H1 (cell line): Measurements from ENCODE around the gene TMEM129. TPM values are rescaled to one million over a fixed set of nuclear protein-coding genes. Genes with fewer than 3 reads are reported as not detected.

ENCODE experiments used
- CTCF ChIA-PET: fragments of 300-600 bp; sonication (Branson Sonifier 250); formaldehyde crosslinking; loops from one replicate; lab custom pipeline; 2021; ENCODE audit not compliant: partially characterized antibody; lab: Charles Lee
- POLR2A ChIA-PET: fragments of 300-600 bp; sonication (Branson Sonifier 250); formaldehyde crosslinking; loops from one replicate; lab custom pipeline; 2021; ENCODE audit warnings: inconsistent platforms; ENCODE audit not compliant: partially characterized antibody; lab: Charles Lee
- DNase-seq, 2 experiments: peaks; one replicate each; pipeline versions ENCODE4 v3.0.0 to v3.0.0-alpha.2; 2010 to 2022; ENCODE audit warnings: low spot score in 2 of 2, low read depth in 1 of 2, mixed read lengths in 1 of 2
- FAIRE-seq: peaks from 2 replicates; lab custom pipeline; 2011; peaks lifted over from hg19 to GRCh38; lab: Jason Lieb, UNC
- H2AFZ ChIP-seq: 2 replicates; pipeline ENCODE4 v1.8.1; 2012; ENCODE audit warnings: low read length, inconsistent platforms
- H2AK5ac ChIP-seq: 2 replicates; pipeline ENCODE4 v1.6.1; 2013; ENCODE audit warnings: low read depth, low read length
- H2BK120ac ChIP-seq: replicated peaks from 2 replicates; pipeline ENCODE3; 2013; ENCODE audit warnings: low read depth, low read length, inconsistent platforms
- H2BK12ac ChIP-seq: 2 replicates; pipeline ENCODE4 v1.6.1; 2013; ENCODE audit warnings: low read depth, low read length
- H2BK15ac ChIP-seq: 2 replicates; pipeline ENCODE4 v1.6.1; 2013; ENCODE audit warnings: low read length
- H2BK20ac ChIP-seq: 2 replicates; pipeline ENCODE4 v1.6.1; 2013; ENCODE audit warnings: low read length
- H2BK5ac ChIP-seq: 2 replicates; pipeline ENCODE4 v1.6.1; 2013; ENCODE audit warnings: low read depth, low read length
- H3K14ac ChIP-seq: 2 replicates; pipeline ENCODE4 v1.6.1; 2013; ENCODE audit warnings: inconsistent platforms; ENCODE audit not compliant: insufficient read length
- H3K18ac ChIP-seq: 2 replicates; pipeline ENCODE4 v1.6.1; 2013; ENCODE audit warnings: low read length; ENCODE audit errors: extremely low read depth
- H3K23ac ChIP-seq: 2 replicates; pipeline ENCODE4 v1.6.1; 2013; ENCODE audit warnings: inconsistent platforms; ENCODE audit not compliant: insufficient read length
- H3K23me2 ChIP-seq: 2 replicates; pipeline ENCODE4 v1.6.1; 2013; ENCODE audit warnings: low read depth, low read length
- H3K27ac ChIP-seq: 2 replicates; pipeline ENCODE4 v1.6.1; 2011; ENCODE audit warnings: low read depth, low read length, inconsistent platforms
- H3K27me3 ChIP-seq, 4 experiments: replicated peaks in 1 of 4; 1 replicate in 1 of 4; 2 replicates in 3 of 4; pipeline versions ENCODE4 v1.6.1 to v1.8.1; 2011 to 2013; ENCODE audit warnings: low read length in 3 of 4, mild to moderate bottlenecking in 3 of 4, inconsistent platforms in 2 of 4, mixed read lengths in 2 of 4, moderate library complexity in 1 of 4; ENCODE audit not compliant: control insufficient read depth in 3 of 4, insufficient read depth in 3 of 4; ENCODE audit errors: extremely low read depth in 1 of 4
- H3K36me3 ChIP-seq, 4 experiments: 2 replicates each; pipeline versions ENCODE4 v1.6.1 to v1.8.1; 2011 to 2013; ENCODE audit warnings: mild to moderate bottlenecking in 4 of 4, low read length in 3 of 4, moderate library complexity in 2 of 4, control low read depth in 1 of 4, inconsistent platforms in 1 of 4; ENCODE audit not compliant: insufficient read depth in 4 of 4, control insufficient read depth in 2 of 4
- H3K4ac ChIP-seq: replicated peaks from 2 replicates; pipeline ENCODE3; 2013; ENCODE audit warnings: low read length, low read depth, mixed read lengths, inconsistent platforms; ENCODE audit not compliant: insufficient read length
- H3K4me1 ChIP-seq, 4 experiments: replicated peaks in 1 of 4; 1 replicate in 1 of 4; 2 replicates in 3 of 4; pipeline versions ENCODE4 v1.6.1 to v1.8.1; 2011 to 2013; ENCODE audit warnings: low read length in 3 of 4, inconsistent platforms in 2 of 4, mixed read lengths in 1 of 4; ENCODE audit not compliant: insufficient read depth in 4 of 4, control insufficient read depth in 3 of 4
- H3K4me2 ChIP-seq, 2 experiments: 2 replicates each; pipeline versions ENCODE4 v1.6.1 to v1.8.1; 2011 to 2013; ENCODE audit warnings: low read depth in 2 of 2, low read length in 2 of 2, control low read depth in 1 of 2, inconsistent platforms in 1 of 2, mild to moderate bottlenecking in 1 of 2; ENCODE audit not compliant: insufficient read depth in 1 of 2
- H3K4me3 ChIP-seq, 4 experiments: fragments of 200-600, 300-600 bp in 1 of 4; sonication (generic), shearing (Covaris generic), sonication (Bioruptor Twin) in 1 of 4; 2 replicates each; pipeline versions ENCODE4 v1.5.1 to v1.8.1; 2011 to 2016; ENCODE audit warnings: low read length in 4 of 4, low read depth in 3 of 4, control low read depth in 2 of 4, inconsistent platforms in 2 of 4, mild to moderate bottlenecking in 2 of 4, mixed read lengths in 1 of 4, moderate library complexity in 1 of 4; ENCODE audit not compliant: insufficient read depth in 2 of 4; ENCODE audit errors: extremely low read depth in 1 of 4
- H3K56ac ChIP-seq: replicated peaks from 2 replicates; pipeline ENCODE3; 2013; ENCODE audit warnings: low read depth, mild to moderate bottlenecking, mixed read lengths, low read length, inconsistent platforms; ENCODE audit not compliant: insufficient read length
- H3K79me1 ChIP-seq: 2 replicates; pipeline ENCODE4 v1.6.1; 2013; ENCODE audit warnings: low read depth, low read length, control low read depth
- H3K79me2 ChIP-seq, 2 experiments: 2 replicates each; pipeline versions ENCODE4 v1.6.1 to v1.8.1; 2012 to 2013; ENCODE audit warnings: low read length in 2 of 2, mild to moderate bottlenecking in 2 of 2, inconsistent platforms in 1 of 2; ENCODE audit not compliant: insufficient read depth in 2 of 2, control insufficient read depth in 1 of 2
- H3K9ac ChIP-seq, 4 experiments: replicated peaks in 1 of 4; 1 replicate in 1 of 4; 2 replicates in 3 of 4; pipeline versions ENCODE4 v1.6.1 to v1.8.1; 2011 to 2013; ENCODE audit warnings: low read depth in 3 of 4, low read length in 3 of 4, control low read depth in 2 of 4, mild to moderate bottlenecking in 2 of 4, moderate library complexity in 2 of 4, inconsistent platforms in 1 of 4; ENCODE audit errors: extremely low read depth in 1 of 4
- H3K9me3 ChIP-seq, 2 experiments: 2 replicates each; pipeline versions ENCODE4 v1.6.1 to v1.8.1; 2012 to 2013; ENCODE audit warnings: mild to moderate bottlenecking in 2 of 2, moderate library complexity in 2 of 2, control low read depth in 1 of 2, inconsistent platforms in 1 of 2, low read depth in 1 of 2, low read length in 1 of 2, mixed read lengths in 1 of 2; ENCODE audit not compliant: insufficient read depth in 2 of 2
- H4K20me1 ChIP-seq, 2 experiments: replicated peaks in 1 of 2; 2 replicates each; pipeline versions ENCODE3 to v1.8.1; 2011 to 2013; ENCODE audit warnings: inconsistent platforms in 2 of 2, low read length in 2 of 2, mild to moderate bottlenecking in 1 of 2; ENCODE audit not compliant: insufficient read depth in 2 of 2, control insufficient read depth in 1 of 2
- H4K5ac ChIP-seq: 2 replicates; pipeline ENCODE4 v1.6.1; 2013; ENCODE audit warnings: low read length, low read depth, mixed read lengths, inconsistent platforms; ENCODE audit not compliant: insufficient read length
- H4K8ac ChIP-seq: 2 replicates; pipeline ENCODE4 v1.8.0; 2013; ENCODE audit warnings: mild to moderate bottlenecking, moderate library complexity, low read length, inconsistent platforms; ENCODE audit not compliant: insufficient read depth; ENCODE audit errors: extremely low read depth
- H4K91ac ChIP-seq: replicated peaks from 2 replicates; pipeline ENCODE3; 2013; ENCODE audit warnings: low read length, mixed read lengths, inconsistent platforms; ENCODE audit not compliant: insufficient read length
- ASH2L ChIP-seq: fragments of 200-600, 300-600 bp; sonication (generic); IDR thresholded peaks from one replicate; pipeline ENCODE4 v1.7.1; 2017; ENCODE audit warnings: low read length
- BCL11A ChIP-seq, 2 experiments: IDR thresholded peaks; one replicate each; pipeline ENCODE4 v1.6.1; 2011; ENCODE audit warnings: low read depth in 2 of 2, low read length in 2 of 2, mild to moderate bottlenecking in 2 of 2
- FOSL1 ChIP-seq: IDR thresholded peaks from 2 replicates; pipeline ENCODE4 v1.6.1; 2011; ENCODE audit warnings: mild to moderate bottlenecking, low read depth, low read length, moderate library complexity; ENCODE audit not compliant: insufficient read depth
- KDM4A ChIP-seq: IDR thresholded peaks from one replicate; pipeline ENCODE4 v1.7.1; 2012; ENCODE audit warnings: low read depth, mild to moderate bottlenecking, moderate library complexity, low read length, inconsistent platforms; ENCODE audit not compliant: severe bottlenecking
- MAFK ChIP-seq: IDR thresholded peaks from 2 replicates; pipeline ENCODE4 v1.6.1; 2012; ENCODE audit warnings: low read depth, mild to moderate bottlenecking, improper control_type of control experiment, low read length
- POU5F1 ChIP-seq: IDR thresholded peaks from 2 replicates; pipeline ENCODE4 v1.6.1; 2011; ENCODE audit warnings: low read depth, mild to moderate bottlenecking, low read length, moderate library complexity
- SP1 ChIP-seq: IDR thresholded peaks from 2 replicates; pipeline ENCODE4 v1.6.1; 2011; ENCODE audit warnings: low read depth, low read length
- SP2 ChIP-seq: IDR thresholded peaks from 2 replicates; pipeline ENCODE4 v1.6.1; 2012; ENCODE audit warnings: mild to moderate bottlenecking, low read length, inconsistent platforms
- TCF12 ChIP-seq: IDR thresholded peaks from 2 replicates; pipeline ENCODE4 v1.6.1; 2011; ENCODE audit warnings: low read depth, mild to moderate bottlenecking, low read length
- YY1 ChIP-seq: IDR thresholded peaks from 2 replicates; pipeline ENCODE4 v1.6.1; 2011; ENCODE audit warnings: low read depth, mild to moderate bottlenecking, low read length
- WGBS, 2 experiments: shearing (Covaris generic) in 1 of 2; methylation state at CpG; one replicate each; pipeline versions ENCODE4 v1.1.6 to v1.1.7; 2013 to 2015; ENCODE audit warnings: low lambda C conversion rate in 2 of 2, mixed read lengths in 2 of 2, inconsistent platforms in 1 of 2, low coverage in 1 of 2, missing lambda C conversion rate in 1 of 2; ENCODE audit not compliant: insufficient replicate concordance in 2 of 2, insufficient coverage in 1 of 2, insufficient read length in 1 of 2; ENCODE audit errors: extremely low coverage in 1 of 2, missing lambda C conversion rate in 1 of 2; 5-methylcytosine and 5-hydroxymethylcytosine counted together
- polyA plus RNA-seq, 7 experiments: library from polyadenylated mRNA; depleted of rRNA in 3 of 7; stranded (reverse) in 5 of 7; unstranded in 2 of 7; fragments of >200 nt in 5 of 7; fragments of 200-250 nt in 2 of 7; gene quantifications; 1 replicate in 5 of 7; 2 replicates in 1 of 7; 4 replicates in 1 of 7; pipeline versions ENCODE4 v1.2.1 to v1.2.3, GENCODE V29; 2011 to 2013; ENCODE audit warnings: missing spikeins in 2 of 7, mixed read lengths in 2 of 7
- total RNA-seq: library from RNA; stranded (reverse); fragmentation: NEBNext Ultra II Directional; extraction: Animal tissue kit (Norgen Biotek cat#: 25700); gene quantifications from 2 replicates; pipeline ENCODE4 v1.2.1, GENCODE V29; 2021
- TF ChIP-seq, protein P1 (sequence below): IDR thresholded peaks from 2 replicates; pipeline ENCODE4 v1.6.1; 2012; ENCODE audit warnings: low read length, inconsistent platforms

The TMEM129 gene
- total and polyA plus RNA-seq, 2 of the 8 experiments (the other 6 are each of a cell fraction or from before 2014, with no cell fraction given): 31.5 to 58.7 TPM

DNA sequence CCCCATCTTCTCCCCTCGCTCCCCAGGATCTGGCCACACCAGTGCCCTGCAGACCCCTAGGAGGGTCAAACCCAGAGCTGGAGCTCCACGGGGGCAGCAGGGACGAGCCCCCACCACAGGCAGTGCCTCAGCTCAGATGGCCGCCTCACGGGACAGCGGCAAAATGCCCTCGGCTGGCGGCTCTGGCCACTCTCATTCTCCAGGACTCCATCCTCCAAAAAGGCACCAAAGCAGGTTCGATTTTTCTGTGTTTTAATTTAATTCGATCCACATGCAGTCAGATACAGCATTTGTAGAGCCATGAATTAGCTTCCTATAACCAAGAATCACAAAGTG lies 45.4 kb downstream of the TMEM129 start:
- H3K36me3 ChIP-seq: no peaks in the 10 kb centered on the region
- H3K27ac ChIP-seq: no peak overlapping the region
- DNase-seq (no peak), FAIRE-seq (no peak)
- H3K79me1 ChIP-seq: no peaks in the 10 kb centered on the region; the same call in 1 of the 2 replicates
- H3K9ac ChIP-seq: no peak overlapping the region
- no peaks in the 10 kb centered on the region for H4K20me1 ChIP-seq
- no peak overlapping the region for H2BK12ac ChIP-seq
- no peak overlapping the region for H2AK5ac ChIP-seq
- TF ChIP-seq SP1 (no peak), ASH2L (no peak), SP2 (no peak), POU5F1 (no peak), FOSL1 (no peak), BCL11A (IDR thresholded peaks at IDR 0.05; ENCODE audit: low read depth in 2 of 2, low read length in 2 of 2) (no peak), MAFK (no peak), TCF12 (no peak), KDM4A (no peak), YY1 (no peak)
- TF ChIP-seq, protein P1, sequence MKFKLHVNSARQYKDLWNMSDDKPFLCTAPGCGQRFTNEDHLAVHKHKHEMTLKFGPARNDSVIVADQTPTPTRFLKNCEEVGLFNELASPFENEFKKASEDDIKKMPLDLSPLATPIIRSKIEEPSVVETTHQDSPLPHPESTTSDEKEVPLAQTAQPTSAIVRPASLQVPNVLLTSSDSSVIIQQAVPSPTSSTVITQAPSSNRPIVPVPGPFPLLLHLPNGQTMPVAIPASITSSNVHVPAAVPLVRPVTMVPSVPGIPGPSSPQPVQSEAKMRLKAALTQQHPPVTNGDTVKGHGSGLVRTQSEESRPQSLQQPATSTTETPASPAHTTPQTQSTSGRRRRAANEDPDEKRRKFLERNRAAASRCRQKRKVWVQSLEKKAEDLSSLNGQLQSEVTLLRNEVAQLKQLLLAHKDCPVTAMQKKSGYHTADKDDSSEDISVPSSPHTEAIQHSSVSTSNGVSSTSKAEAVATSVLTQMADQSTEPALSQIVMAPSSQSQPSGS: no peak
- H3K4ac ChIP-seq: no peak overlapping the region
- no peak overlapping the region for H3K4me3 ChIP-seq
- H3K23ac ChIP-seq: no peak overlapping the region
- no peaks in the 10 kb centered on the region for H3K79me2 ChIP-seq
- 79% methylated on average over 10 of the region's 10 CpGs; no CpG with 5 or more reads in 1 of the 2 experiments for WGBS, 2 experiments
- peak overlapping the region; percentile 75; the same call in 1 of the 2 replicates for H4K8ac ChIP-seq
- peaks cover 0 to 2% (median 0%) of the 10 kb centered on the region in 4 experiments; a peak in 1 of 7 replicates for H3K4me1 ChIP-seq
- H4K5ac ChIP-seq: no peak overlapping the region
- no peak overlapping the region for H2BK120ac ChIP-seq
- ChIA-PET CTCF (interaction anchor here (0.6 to 2.1 kb wide), 6 partner anchors 13 to 63 kb away, joined by 3 to 7 read pairs (median 4); no protein-coding TSS in a partner anchor), POLR2A (no interaction called here)
- no peaks in the 10 kb centered on the region for H3K27me3 ChIP-seq
- no peak overlapping the region for H2BK15ac ChIP-seq
- no peak overlapping the region for H3K56ac ChIP-seq
- H3K14ac ChIP-seq: no peak overlapping the region
- no peaks in the 10 kb centered on the region for H3K23me2 ChIP-seq
- no peak overlapping the region for H2BK20ac ChIP-seq
- H2AFZ ChIP-seq: no peak overlapping the region
- no peaks in the 10 kb centered on the region for H3K9me3 ChIP-seq
- H3K18ac ChIP-seq: no peak overlapping the region
- no peak overlapping the region for H3K4me2 ChIP-seq
- H4K91ac ChIP-seq: no peak overlapping the region
- H2BK5ac ChIP-seq: no peak overlapping the region
